SKM-1 (cell line): ENCODE results near the gene BEND5.

Experiments
- DNase-seq: peaks from one replicate; lab custom pipeline; 2025; ENCODE audit not compliant: unreplicated experiment; lab: John Stamatoyannopoulos, UW

The BEND5 gene

DNA sequence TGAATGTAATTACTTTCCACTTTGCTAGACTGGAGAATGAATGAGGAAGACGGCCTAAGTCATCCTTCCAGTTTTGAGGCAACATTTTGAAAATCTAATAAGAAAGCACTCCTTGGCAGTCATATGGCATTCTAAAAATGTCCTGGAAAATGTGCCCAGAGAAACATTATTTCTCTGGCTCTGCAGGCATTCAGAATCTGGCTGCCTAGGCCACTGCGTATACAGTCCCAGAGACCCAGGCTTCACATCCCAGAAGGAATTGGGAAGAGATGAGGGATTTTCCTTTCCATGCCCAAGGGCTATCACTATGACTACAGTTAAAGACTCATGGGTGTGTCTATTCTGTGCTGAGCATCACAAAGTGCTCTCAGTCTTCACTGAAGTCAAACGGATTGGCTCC, 92.9 kb downstream of the BEND5 start:
- DNase-seq: no peak

- DNase-seq: no peak
These were observed 95.0 kb downstream of the BEND5 start for GRCh38 chr1:48681476-48682305.

DNA sequence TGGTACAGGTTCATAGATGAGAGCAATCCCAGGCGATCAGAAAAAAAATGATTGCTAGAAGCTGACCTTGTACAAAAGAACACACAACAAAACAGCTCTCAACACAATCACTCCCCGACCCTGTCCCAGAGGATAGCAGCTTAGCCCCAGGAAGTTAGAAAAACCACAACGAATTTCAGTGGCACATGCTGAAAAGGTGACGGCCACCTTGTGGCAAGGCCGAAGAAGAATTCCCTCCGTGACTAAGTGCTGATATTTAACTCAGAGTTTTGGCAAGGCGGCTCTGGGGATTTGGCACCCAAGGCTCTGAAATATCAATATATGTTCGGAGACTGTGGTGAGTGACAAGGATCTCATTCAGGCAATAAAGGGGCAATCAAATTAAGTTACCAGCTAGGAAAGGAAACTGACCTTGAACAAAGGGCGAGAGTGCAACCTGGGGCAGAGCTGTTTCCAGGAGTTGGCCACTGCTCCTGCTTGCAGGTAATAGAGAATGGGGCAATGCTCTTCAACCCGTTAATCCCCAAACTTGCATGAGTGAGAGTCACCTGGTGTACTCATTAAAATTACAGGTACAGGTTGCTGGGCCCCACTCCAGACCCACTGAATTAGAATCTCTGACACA, 96.2 kb downstream of the BEND5 start:
- DNase-seq: no peak

DNA sequence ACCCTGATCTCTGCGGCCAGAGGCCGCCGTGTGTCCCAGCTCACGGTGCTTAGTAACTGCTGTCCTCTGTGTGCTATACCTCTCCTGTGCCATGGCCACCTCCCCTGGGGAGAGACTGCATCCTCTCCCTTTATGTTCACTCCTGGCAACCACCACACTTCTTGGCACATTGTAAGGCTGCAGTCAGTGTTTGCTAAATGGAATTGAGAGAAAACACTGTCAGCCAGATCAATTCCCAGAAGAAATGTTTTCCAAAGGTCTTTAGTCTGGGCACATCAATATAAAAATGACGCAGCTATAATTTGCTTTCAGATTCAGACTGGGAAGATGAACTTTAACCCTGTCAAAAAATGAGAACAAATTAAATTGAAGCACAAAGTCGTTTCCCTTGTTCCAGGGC, 96.8 kb downstream of the BEND5 start:
- no peak for DNase-seq

DNA sequence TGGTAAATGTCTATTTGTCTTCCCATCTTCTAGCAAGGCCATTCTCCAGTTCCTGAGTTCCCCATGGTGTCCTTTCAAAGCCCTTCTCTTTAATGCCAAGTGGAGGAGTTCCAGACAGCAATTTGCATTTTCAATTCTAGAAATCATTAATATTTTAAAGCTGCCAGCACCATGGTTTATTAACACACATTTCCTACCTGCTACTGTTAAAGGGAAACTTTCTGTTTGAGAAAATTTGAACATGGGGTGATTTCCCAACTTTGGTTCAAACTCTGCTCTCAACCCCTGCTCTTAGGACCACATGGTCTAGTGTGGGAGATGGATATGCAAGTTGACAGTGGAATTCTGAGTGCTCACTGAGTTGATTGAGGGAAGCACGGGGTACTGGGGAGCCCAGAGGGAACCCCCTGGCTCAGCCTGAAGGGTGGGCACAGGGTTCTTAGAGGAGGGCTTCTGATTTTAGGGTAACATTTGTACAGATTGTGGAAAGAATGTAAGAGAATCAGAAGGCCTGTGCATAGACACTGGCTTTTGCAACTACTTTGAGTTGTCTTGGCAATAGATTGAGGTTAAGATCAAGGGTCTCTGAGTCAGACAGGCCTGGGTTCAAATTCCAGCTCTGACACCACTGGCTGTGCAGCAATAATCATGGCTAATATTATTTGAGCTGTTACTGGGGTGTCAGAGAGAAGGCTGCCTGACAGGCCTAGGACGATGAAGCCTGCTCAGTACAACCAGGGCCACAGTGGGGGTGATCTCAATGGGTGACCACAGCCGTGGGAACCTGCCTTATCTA, 97.8 kb downstream of the BEND5 start:
- no peak for DNase-seq
